ENCODE measurements around the gene DIS3L. TPM values are rescaled to one million over a fixed set of nuclear protein-coding genes. Genes with fewer than 3 reads are reported as not detected.

Gene DIS3L
- total and polyA plus RNA-seq, 2 of the 4 experiments (the other 2 are of a cell fraction) = 5.1 to 14.5 TPM

DNA sequence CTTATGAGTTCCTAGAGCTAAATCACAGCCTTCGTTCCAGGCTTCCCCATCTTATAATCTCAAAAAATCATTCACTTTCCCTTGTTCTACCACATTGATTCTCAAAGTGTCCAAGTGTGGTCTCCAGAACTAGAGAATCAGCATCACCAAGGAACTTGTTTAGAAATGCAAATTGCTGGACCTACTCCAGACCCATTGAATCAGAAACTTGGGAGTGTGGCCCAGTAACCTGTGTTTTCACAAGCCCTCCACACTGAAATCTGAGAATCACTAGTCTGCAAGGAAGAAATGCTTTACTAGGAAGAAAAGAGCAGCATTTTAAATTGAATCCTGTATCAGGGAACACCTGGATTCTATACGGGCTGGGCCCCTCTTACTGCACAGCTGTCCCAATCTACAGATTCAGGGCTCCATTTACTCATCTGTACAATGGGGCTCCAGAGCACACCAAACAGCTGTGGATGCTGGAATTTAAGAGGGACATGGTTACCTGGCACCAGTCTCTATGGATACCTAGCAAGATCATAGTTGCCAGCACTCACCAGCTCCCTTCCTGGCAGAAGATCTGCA lies 43.7 kb upstream of the DIS3L start:
- no TSS peak for BruUV-seq (replicated peaks)
- H2AK9ac ChIP-seq (replicated peaks; ENCODE audit: low read depth, low read length, poor library complexity) = no peak overlapping the region
- dilution Hi-C loops (cut with HindIII; ENCODE audit: low sequenced_read_pairs, unreplicated experiment) = no loop called here
- H2AFZ ChIP-seq (replicated peaks; ENCODE audit: low read length, poor library complexity) = no peak overlapping the region
- no peak overlapping the region for H3K56ac ChIP-seq (ENCODE audit: extremely low read depth, insufficient read depth, low read length)
- ChIA-PET POLR2A (ENCODE audit: unreplicated experiment) (no interaction called here), CTCF (no interaction called here)
- H3K9me1 ChIP-seq (ENCODE audit: insufficient read depth, low read length) = no peaks in the 10 kb centered on the region
- no peak overlapping the region for H4K5ac ChIP-seq (ENCODE audit: low read depth, low read length)
- H2BK20ac ChIP-seq (ENCODE audit: low read depth, low read length) = no peak overlapping the region
- H3K4me2 ChIP-seq (ENCODE audit: low read depth, low read length) = no peak overlapping the region
- 40% methylated on average over 1 of the region's 2 CpGs; no CpG with 5 or more reads in 1 of the 2 experiments for WGBS, 2 experiments (ENCODE audit: extremely low coverage in 2 of 2, insufficient read length in 1 of 2)
- no peak for ATAC-seq (ENCODE audit: low read depth)
- no peak overlapping the region for H4K8ac ChIP-seq (ENCODE audit: low read depth in 2 of 2, low read length in 2 of 2)
- no peaks in the 10 kb centered on the region for H4K20me1 ChIP-seq (ENCODE audit: insufficient read depth, low read length)
- no peaks in the 10 kb centered on the region for H3K79me1 ChIP-seq (ENCODE audit: low read depth in 1 of 2, low read length in 2 of 2)
- peaks cover 6% of the 10 kb centered on the region; the same call in 1 of the 2 replicates for H3K4me1 ChIP-seq (ENCODE audit: control insufficient read depth, insufficient read depth, low read length)
- no peak overlapping the region for H4K91ac ChIP-seq (ENCODE audit: insufficient read depth, low read depth, low read length)
- H3K4me3 ChIP-seq (ENCODE audit: insufficient read depth, low read depth, low read length) = no peak overlapping the region
- peaks cover 67% of the 10 kb centered on the region for H3K27me3 ChIP-seq (ENCODE audit: control insufficient read depth, insufficient read depth, low read length)
- H2BK15ac ChIP-seq (ENCODE audit: low read depth, low read length) = no peak overlapping the region
- no peaks in the 10 kb centered on the region for H3K9me3 ChIP-seq (ENCODE audit: control insufficient read depth, insufficient read depth, low read length)
- no peak overlapping the region for H3K14ac ChIP-seq (replicated peaks; ENCODE audit: low read depth, low read length)
- intact Hi-C loops (cut with micrococcal nuclease) = loop anchor here (5.0 kb wide), 1 partner anchor 248 kb away; the partner anchor contains the start of gene SNAPC5
- H2BK120ac ChIP-seq (ENCODE audit: low read depth, low read length) = no peak overlapping the region
- no peak for DNase-seq
- in situ Hi-C loops (cut with MboI; ENCODE audit: low sequenced_read_pairs) = no loop called here
- H2BK5ac ChIP-seq (ENCODE audit: low read depth, low read length, poor library complexity, severe bottlenecking) = no peak overlapping the region
- H3K36me3 ChIP-seq (ENCODE audit: control insufficient read depth, insufficient read depth, low read length) = no peaks in the 10 kb centered on the region
- no peak overlapping the region for H2AK5ac ChIP-seq (ENCODE audit: low read depth, low read length)
- no peak overlapping the region for H3K18ac ChIP-seq (ENCODE audit: low read depth, low read length)
- H3K27ac ChIP-seq (ENCODE audit: insufficient read depth, low read length) = no peak overlapping the region
- H3K9ac ChIP-seq (ENCODE audit: low read depth, low read length) = no peak overlapping the region
- H3K23ac ChIP-seq (ENCODE audit: low read depth, low read length) = no peak overlapping the region
- no peak overlapping the region for H3K4ac ChIP-seq (ENCODE audit: low read depth, low read length)
- TF ChIP-seq MAZ (IDR thresholded peaks at IDR 0.05; ENCODE audit: borderline replicate concordance, low read depth, low read length) = no peak
- TF ChIP-seq NFE2L2 (IDR thresholded peaks at IDR 0.05; ENCODE audit: low read depth, low read length) = no peak
- no peak for TF ChIP-seq RFX5 (IDR thresholded peaks at IDR 0.05; ENCODE audit: low read depth, low read length)
- no peak for TF ChIP-seq POLR2A (IDR thresholded peaks at IDR 0.05; ENCODE audit: low read depth, low read length)
- TF ChIP-seq MAFK (IDR thresholded peaks at IDR 0.05; ENCODE audit: low read depth, low read length) = no peak
- no peak for TF ChIP-seq MXI1 (IDR thresholded peaks at IDR 0.05; ENCODE audit: borderline replicate concordance, low read depth, low read length)
- TF ChIP-seq, protein P1, sequence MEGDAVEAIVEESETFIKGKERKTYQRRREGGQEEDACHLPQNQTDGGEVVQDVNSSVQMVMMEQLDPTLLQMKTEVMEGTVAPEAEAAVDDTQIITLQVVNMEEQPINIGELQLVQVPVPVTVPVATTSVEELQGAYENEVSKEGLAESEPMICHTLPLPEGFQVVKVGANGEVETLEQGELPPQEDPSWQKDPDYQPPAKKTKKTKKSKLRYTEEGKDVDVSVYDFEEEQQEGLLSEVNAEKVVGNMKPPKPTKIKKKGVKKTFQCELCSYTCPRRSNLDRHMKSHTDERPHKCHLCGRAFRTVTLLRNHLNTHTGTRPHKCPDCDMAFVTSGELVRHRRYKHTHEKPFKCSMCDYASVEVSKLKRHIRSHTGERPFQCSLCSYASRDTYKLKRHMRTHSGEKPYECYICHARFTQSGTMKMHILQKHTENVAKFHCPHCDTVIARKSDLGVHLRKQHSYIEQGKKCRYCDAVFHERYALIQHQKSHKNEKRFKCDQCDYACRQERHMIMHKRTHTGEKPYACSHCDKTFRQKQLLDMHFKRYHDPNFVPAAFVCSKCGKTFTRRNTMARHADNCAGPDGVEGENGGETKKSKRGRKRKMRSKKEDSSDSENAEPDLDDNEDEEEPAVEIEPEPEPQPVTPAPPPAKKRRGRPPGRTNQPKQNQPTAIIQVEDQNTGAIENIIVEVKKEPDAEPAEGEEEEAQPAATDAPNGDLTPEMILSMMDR (conservative IDR thresholded peaks at IDR 0.05; ENCODE audit: low read depth, low read length) = no peak
- TF ChIP-seq BHLHE40 (IDR thresholded peaks at IDR 0.05; ENCODE audit: low read depth, low read length) = no peak
- TF ChIP-seq, protein P2, sequence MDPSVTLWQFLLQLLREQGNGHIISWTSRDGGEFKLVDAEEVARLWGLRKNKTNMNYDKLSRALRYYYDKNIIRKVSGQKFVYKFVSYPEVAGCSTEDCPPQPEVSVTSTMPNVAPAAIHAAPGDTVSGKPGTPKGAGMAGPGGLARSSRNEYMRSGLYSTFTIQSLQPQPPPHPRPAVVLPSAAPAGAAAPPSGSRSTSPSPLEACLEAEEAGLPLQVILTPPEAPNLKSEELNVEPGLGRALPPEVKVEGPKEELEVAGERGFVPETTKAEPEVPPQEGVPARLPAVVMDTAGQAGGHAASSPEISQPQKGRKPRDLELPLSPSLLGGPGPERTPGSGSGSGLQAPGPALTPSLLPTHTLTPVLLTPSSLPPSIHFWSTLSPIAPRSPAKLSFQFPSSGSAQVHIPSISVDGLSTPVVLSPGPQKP (IDR thresholded peaks at IDR 0.05; ENCODE audit: borderline replicate concordance, low read depth, low read length) = no peak
- TF ChIP-seq CEBPB (IDR thresholded peaks at IDR 0.05; ENCODE audit: low read depth, low read length) = no peak
- TF ChIP-seq RAD21 (IDR thresholded peaks at IDR 0.05; ENCODE audit: low read length) = no peak
- no peak for TF ChIP-seq FOS (IDR thresholded peaks at IDR 0.05; ENCODE audit: low read depth, low read length)
- TF ChIP-seq, protein P3, sequence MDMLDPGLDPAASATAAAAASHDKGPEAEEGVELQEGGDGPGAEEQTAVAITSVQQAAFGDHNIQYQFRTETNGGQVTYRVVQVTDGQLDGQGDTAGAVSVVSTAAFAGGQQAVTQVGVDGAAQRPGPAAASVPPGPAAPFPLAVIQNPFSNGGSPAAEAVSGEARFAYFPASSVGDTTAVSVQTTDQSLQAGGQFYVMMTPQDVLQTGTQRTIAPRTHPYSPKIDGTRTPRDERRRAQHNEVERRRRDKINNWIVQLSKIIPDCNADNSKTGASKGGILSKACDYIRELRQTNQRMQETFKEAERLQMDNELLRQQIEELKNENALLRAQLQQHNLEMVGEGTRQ (IDR thresholded peaks at IDR 0.05; ENCODE audit: low read depth, low read length) = no peak
- no peak for TF ChIP-seq RCOR1 (IDR thresholded peaks at IDR 0.05; ENCODE audit: insufficient replicate concordance, low read length)
- TF ChIP-seq SMC3 (IDR thresholded peaks at IDR 0.05; ENCODE audit: low read depth, low read length) = no peak
- TF ChIP-seq CHD1 (IDR thresholded peaks at IDR 0.05; ENCODE audit: low read depth, low read length) = no peak

Data from IMR-90 (cell line).